SK-N-SH (cell line): Measurements from ENCODE around the gene CDK8.

Source experiments
- CTCF ChIP-seq: fragments of 200-600 bp; sonication (generic); IDR thresholded peaks from 2 replicates; pipeline ENCODE4 v1.6.1; 2017; ENCODE audit warnings: antibody characterized with exemption, mild to moderate bottlenecking, moderate library complexity
- EP300 ChIP-seq, 2 experiments: IDR thresholded peaks; 2 replicates each; pipeline versions ENCODE4 v1.4.0 to v1.6.1; 2012; ENCODE audit warnings: borderline replicate concordance in 1 of 2, low read depth in 1 of 2, low read length in 1 of 2
- FOXM1 ChIP-seq: IDR thresholded peaks from 2 replicates; pipeline ENCODE4 v1.4.0; 2012; ENCODE audit warnings: low read depth, mild to moderate bottlenecking
- JUND ChIP-seq: IDR thresholded peaks from 2 replicates; pipeline ENCODE4 v1.4.0; 2012
- MXI1 ChIP-seq: IDR thresholded peaks from 2 replicates; pipeline ENCODE4 v1.6.1; 2012; ENCODE audit warnings: mild to moderate bottlenecking, low read depth, low read length, improper control_type of control experiment
- POLR2AphosphoS5 ChIP-seq: IDR thresholded peaks from 2 replicates; pipeline ENCODE4 v1.6.1; 2012; ENCODE audit warnings: low read depth, low read length
- RAD21 ChIP-seq: IDR thresholded peaks from 2 replicates; pipeline ENCODE4 v1.6.1; 2012; ENCODE audit warnings: mild to moderate bottlenecking, low read length
- RCOR1 ChIP-seq: fragments of 150-350 bp; IDR thresholded peaks from 2 replicates; pipeline ENCODE4 v1.6.1; 2017; ENCODE audit warnings: antibody characterized with exemption, low read length
- REST ChIP-seq: IDR thresholded peaks from 2 replicates; pipeline ENCODE4 v1.6.1; 2012; ENCODE audit warnings: mild to moderate bottlenecking, low read depth, low read length, moderate library complexity
- RXRA ChIP-seq: IDR thresholded peaks from 2 replicates; pipeline ENCODE4 v1.4.0; 2012; ENCODE audit warnings: low read depth, mild to moderate bottlenecking, borderline replicate concordance
- TAF1 ChIP-seq: IDR thresholded peaks from 2 replicates; pipeline ENCODE4 v1.6.1; 2012; ENCODE audit warnings: low read depth, mild to moderate bottlenecking, low read length, moderate library complexity, borderline replicate concordance
- TEAD4 ChIP-seq: IDR thresholded peaks from 2 replicates; pipeline ENCODE4 v1.4.0; 2012; ENCODE audit warnings: mild to moderate bottlenecking, borderline replicate concordance; ENCODE audit not compliant: insufficient read depth
- USF2 ChIP-seq: fragments of 150-350 bp; IDR thresholded peaks from 2 replicates; pipeline ENCODE4 v1.6.1; 2017; ENCODE audit warnings: antibody characterized with exemption, low read length, low read depth, borderline replicate concordance
- YY1 ChIP-seq: IDR thresholded peaks from 2 replicates; pipeline ENCODE4 v1.4.0; 2012; ENCODE audit warnings: low read depth, mild to moderate bottlenecking

- TF ChIP-seq MXI1 (no peak), CTCF (no peak), EP300 (IDR thresholded peaks at IDR 0.05; ENCODE audit: borderline replicate concordance in 1 of 2, low read depth in 1 of 2, low read length in 1 of 2) (no peak), TEAD4 (no peak), RXRA (no peak), REST (no peak), JUND (no peak), TAF1 (no peak), YY1 (no peak), RCOR1 (no peak), FOXM1 (no peak), RAD21 (no peak), USF2 (no peak), POLR2AphosphoS5 (no peak)
These were observed 91.1 kb downstream of the CDK8 start for GRCh38 chr13:26344980-26345379.
